ENCODE data around the gene PLIN1.

- TF ChIP-seq, protein P1, sequence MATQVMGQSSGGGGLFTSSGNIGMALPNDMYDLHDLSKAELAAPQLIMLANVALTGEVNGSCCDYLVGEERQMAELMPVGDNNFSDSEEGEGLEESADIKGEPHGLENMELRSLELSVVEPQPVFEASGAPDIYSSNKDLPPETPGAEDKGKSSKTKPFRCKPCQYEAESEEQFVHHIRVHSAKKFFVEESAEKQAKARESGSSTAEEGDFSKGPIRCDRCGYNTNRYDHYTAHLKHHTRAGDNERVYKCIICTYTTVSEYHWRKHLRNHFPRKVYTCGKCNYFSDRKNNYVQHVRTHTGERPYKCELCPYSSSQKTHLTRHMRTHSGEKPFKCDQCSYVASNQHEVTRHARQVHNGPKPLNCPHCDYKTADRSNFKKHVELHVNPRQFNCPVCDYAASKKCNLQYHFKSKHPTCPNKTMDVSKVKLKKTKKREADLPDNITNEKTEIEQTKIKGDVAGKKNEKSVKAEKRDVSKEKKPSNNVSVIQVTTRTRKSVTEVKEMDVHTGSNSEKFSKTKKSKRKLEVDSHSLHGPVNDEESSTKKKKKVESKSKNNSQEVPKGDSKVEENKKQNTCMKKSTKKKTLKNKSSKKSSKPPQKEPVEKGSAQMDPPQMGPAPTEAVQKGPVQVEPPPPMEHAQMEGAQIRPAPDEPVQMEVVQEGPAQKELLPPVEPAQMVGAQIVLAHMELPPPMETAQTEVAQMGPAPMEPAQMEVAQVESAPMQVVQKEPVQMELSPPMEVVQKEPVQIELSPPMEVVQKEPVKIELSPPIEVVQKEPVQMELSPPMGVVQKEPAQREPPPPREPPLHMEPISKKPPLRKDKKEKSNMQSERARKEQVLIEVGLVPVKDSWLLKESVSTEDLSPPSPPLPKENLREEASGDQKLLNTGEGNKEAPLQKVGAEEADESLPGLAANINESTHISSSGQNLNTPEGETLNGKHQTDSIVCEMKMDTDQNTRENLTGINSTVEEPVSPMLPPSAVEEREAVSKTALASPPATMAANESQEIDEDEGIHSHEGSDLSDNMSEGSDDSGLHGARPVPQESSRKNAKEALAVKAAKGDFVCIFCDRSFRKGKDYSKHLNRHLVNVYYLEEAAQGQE (IDR thresholded peaks at IDR 0.05; ENCODE audit: insufficient read depth in 1 of 2, low read depth in 2 of 2, low read length in 2 of 2): no peak
- TF ChIP-seq POLR2AphosphoS5 (IDR thresholded peaks at IDR 0.05; ENCODE audit: low read depth, low read length): no peak
- TF ChIP-seq TAF1 (IDR thresholded peaks at IDR 0.05; ENCODE audit: borderline replicate concordance, insufficient read depth, low read length): no peak
- no peak for TF ChIP-seq SIN3A (IDR thresholded peaks at IDR 0.05; ENCODE audit: borderline replicate concordance, insufficient read depth, low read length)
- no peak for TF ChIP-seq FOXP2 (optimal IDR thresholded peaks at IDR 0.05; ENCODE audit: borderline replicate concordance, extremely low read depth, extremely low read length, insufficient read depth)
Observed at GRCh38 chr15:89615135-89615534, 64.0 kb downstream of the PLIN1 start.

All from PFSK-1 (cell line).